Fibroblast of skin of abdomen (primary cell): ENCODE results near the gene CTNNBIP1. TPM values are rescaled to one million over a fixed set of nuclear protein-coding genes. Genes with fewer than 3 reads are reported as not detected.
"Not testable (repeated sequence)": the region's sequence is repeated elsewhere in the genome, so short reads cannot be mapped to it uniquely, and the experiment has no call there.

Experiments
- DNase-seq: peaks from one replicate; pipeline ENCODE4 v3.0.0-alpha.2; 2013
- polyA plus RNA-seq, 2 experiments: library from polyadenylated mRNA; unstranded; fragments of 120-200 nt; gene quantifications; one replicate each; pipeline ENCODE4 v1.2.1, GENCODE V29; 2013; ENCODE audit not compliant: insufficient read length in 2 of 2

Gene CTNNBIP1
- polyA plus RNA-seq (2013, experiment 1 of 2; ENCODE audit: insufficient read length): 26.5 TPM
- 31.3 TPM for polyA plus RNA-seq (2013, experiment 2 of 2; ENCODE audit: insufficient read length)

- DNase-seq: no peak
These were observed at the start of gene CTNNBIP1 for GRCh38 chr1:9910076-9910422. TSS of gene CTNNBIP1 (minus strand) at chr1:9910269. CDS start at chr1:9872064, 38,205 bp downstream.

DNA sequence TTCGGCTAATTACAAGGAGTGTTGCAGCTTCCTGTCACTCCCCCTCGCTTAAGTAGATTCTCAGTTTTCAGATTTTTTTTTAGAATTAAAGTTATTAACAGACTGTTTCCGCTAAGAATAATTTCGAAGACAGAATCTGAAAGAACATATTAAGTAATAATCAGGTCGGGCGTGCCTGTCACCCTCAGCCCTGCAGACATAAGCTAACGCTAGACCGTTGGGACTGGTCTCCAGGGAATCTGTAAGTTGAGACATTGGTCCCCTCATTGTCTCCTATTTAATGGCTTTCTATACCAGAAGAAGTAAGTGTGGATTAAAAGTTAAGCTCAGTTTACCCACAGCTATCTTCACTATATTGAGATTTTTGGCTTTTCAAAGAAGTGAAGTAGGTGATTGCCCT lies 47.7 kb upstream of the CTNNBIP1 start:
- no peak for DNase-seq

DNA sequence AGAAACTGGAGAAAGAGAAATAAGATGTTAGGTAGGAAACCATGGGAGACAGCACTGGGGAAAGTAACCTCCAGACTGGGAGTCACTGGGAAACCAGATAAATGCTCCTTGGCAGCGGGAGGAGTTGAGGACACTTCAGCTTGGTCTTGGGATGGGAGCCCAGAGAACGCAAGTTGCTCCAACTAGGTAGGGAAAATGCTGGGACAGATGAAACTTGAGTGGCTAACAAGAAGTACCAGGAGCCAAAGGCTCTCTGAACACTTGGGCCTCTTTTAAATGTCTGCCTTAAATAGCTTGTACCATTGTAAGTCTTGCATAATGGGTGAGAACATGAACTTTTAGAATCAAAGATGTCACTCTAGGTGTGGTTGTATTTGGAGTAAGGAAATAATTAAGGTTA lies 36.2 kb upstream of the CTNNBIP1 start:
- no peak for DNase-seq

DNA sequence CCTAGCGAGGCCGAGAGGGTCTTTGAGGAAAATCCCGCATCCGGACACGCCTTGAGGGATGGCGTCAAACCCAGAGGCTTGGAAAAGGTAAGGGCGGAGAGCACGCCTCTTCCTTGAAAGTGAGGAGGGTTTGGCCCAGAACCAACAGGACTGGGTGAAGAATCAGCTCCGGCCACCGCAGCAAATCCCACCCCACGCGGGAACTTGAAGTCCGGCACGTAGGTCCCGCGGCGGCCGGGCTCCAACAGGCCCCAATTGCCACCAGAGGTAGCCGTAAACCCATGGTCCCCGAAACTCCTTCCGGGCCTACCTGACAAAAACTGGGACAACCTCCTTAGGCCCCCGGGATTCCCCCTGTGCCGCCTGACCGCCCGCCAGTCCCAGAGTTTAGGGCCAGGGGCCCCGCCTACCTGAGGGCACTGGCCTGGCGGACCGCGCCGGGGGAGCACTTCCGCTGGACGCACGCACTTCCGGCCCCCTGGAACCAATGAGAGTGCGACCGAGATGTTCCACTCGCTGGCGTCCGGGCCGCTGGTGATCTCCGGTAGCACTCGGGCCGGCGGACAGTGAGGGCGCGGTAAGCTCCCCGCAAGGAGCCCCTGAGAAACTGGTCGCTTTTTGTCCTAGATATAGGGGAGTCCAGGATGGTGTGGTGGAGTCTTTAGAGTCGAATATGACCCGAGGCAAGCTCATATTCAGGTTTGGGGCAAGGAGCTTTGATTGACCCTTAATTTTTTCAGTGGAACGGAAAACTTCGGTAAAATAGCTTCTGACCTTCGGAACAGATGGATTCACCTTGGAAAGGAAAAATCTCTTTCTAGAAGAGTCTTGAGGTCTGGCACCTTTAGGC lies 33.1 kb upstream of the CTNNBIP1 start, which contains the start of the genes LZIC and NMNAT1:
Gene LZIC (minus strand): TSS at position 453 of the 850 bp plus-strand sequence. CDS start 6,772 bp downstream, outside the sequence.
Gene NMNAT1 (plus strand): TSS at position 537 of the 850 bp plus-strand sequence. CDS start 28,599 bp downstream, outside the sequence.
- peak; percentile 92 for DNase-seq

- peak; percentile 51 for DNase-seq
These were observed 32.4 kb upstream of the CTNNBIP1 start for GRCh38 chr1:9942399-9942938.

- no peak for DNase-seq
These were observed 19.6 kb upstream of the CTNNBIP1 start for GRCh38 chr1:9929431-9930385.

DNA sequence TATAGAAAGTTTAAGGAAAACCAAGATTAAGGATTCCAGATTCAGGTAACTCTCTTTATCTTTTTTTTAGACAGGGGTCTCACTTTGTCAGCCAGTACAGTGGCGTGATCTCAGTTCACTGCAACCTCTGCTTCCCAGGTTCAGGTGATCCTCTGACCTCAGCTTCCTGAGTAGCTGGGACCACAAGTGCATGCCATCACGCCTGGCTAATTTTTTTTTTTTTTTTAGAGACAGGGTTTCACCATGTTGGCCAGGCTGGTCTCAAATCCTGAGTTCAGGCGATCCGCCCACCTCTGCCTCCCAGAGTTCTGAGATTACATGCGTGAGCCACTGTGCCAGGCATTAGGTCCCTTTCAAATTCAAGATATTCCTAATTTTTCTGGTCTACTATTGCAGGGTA lies 17.2 kb upstream of the CTNNBIP1 start:
- no peak for DNase-seq

DNA sequence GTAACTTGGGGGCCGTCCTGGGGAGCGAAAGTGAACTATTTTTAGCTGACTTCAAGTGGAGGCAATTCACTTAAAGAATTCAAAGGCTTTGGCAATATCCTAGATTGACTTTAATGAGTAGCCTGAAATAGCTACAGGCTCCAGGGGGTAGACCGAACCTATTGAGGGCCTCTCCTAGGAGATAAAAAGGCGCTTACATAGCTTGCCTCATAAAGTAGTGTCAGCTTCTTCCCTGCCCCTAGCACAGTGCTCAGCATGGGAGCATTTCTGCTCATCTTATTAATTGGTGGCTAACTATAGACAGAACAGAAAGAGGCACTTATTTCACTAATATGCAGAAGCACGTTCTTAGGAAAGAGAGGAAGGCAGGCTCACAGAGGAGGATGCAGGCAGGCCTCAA lies 12.3 kb upstream of the CTNNBIP1 start:
- no peak for DNase-seq

DNA sequence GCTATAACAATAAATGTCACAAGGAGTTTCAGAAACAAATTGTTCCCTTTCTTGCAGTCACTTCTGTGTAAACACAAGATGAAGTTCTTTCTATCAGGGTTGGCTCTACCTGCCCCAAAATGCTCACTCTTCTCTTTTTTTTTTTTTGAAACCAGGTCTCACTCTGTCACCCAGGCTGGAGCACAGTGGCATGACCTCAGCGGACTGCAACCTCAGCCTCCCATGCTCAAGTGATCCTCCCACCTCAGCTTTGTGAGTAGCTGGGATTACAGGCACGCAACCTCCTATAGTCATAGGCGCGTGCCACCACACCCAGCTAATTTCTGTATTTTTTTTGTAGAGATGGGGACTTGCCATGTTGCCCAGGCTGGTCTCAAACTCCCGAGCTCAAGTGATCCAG lies 10.5 kb upstream of the CTNNBIP1 start:
- no peak for DNase-seq

GRCh38 chr1:9917901-9918300 lies 7.8 kb upstream of the CTNNBIP1 start:
- DNase-seq: no peak

DNA sequence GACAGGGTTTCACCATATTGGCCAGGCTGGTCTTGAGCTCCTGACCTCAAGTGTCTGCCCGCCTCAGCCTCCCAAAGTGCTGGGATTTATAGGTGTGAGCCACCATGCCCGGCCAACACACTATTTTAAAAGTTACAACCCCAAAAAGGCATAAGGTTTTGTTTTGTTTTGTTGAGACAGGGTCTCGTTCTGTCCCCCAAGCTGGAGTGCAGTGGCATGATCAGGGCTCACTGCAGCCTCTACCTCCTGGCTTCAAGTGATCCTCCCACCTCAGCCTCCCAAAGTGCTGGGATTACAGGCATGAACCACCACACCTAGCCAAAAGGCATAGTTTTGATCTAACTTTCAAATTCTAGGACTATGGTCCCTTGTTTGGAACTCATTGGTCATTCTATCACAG lies 7.4 kb upstream of the CTNNBIP1 start:
- not testable (repeated sequence) for DNase-seq

DNA sequence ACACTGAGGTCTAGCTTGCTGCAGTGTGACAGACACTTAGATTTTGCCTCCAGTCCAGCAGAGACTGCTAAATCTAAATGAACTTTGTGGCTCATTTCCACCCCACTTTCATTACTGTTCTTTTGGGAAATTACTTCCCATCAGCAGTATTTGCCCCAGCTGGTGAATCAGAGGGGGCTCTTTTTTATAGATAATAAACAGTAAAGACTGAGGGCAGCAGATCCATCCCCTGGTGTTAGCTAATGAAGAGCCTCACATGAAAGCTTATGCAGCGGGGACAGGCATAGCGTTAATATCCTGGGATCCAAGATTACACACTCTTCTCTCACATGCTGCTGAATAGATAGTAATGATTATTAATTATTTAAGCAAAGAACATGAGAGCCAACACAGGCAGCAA lies 6.4 kb upstream of the CTNNBIP1 start:
- no peak for DNase-seq

DNA sequence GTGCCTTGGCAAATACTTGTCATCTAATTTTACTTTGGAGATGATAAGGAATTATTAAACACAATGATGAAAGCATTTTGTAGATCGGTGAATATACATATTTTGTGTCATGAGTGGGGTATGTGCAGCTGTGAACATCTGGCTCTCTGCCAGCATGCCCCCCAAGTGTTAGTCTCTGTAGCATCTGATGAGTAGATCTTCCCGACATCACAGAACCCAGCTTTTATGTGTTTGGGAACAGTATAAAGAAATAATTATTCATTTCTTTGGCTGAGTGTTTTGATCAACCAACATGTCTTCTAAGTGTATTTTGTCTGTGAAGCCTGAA lies 4.5 kb upstream of the CTNNBIP1 start:
- DNase-seq: no peak

DNA sequence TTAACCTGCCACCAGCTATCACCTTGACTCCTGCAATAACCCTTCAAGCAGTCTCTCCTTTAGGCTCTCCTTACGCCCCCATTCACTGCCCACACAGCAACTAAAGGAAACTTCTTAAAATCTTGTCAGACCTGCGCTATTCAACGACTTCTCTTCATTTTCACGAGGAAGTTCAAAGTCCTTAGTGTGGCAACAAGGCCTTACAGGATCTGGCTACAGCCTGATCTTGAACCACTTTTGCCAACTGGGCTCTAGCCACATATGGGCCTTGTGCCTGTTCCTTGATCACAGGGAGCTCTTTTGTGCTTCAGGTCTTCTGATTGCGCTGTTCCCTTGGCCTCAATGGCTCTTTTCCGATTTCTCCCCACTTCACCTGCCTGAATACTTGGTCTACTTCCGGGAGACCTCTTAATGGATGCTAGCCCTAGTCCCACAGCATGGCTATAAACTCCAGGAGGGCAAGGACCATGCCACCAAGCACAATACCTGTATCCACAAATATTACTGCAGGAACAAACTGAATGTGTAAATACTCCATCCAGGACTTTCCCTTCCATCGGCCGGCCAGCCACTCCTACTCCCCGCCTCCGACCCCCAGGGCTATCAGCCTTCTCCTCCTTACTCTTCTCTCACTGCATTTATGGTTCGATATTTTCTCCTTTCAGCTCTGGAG lies 2.3 kb upstream of the CTNNBIP1 start:
- DNase-seq: no peak

DNA sequence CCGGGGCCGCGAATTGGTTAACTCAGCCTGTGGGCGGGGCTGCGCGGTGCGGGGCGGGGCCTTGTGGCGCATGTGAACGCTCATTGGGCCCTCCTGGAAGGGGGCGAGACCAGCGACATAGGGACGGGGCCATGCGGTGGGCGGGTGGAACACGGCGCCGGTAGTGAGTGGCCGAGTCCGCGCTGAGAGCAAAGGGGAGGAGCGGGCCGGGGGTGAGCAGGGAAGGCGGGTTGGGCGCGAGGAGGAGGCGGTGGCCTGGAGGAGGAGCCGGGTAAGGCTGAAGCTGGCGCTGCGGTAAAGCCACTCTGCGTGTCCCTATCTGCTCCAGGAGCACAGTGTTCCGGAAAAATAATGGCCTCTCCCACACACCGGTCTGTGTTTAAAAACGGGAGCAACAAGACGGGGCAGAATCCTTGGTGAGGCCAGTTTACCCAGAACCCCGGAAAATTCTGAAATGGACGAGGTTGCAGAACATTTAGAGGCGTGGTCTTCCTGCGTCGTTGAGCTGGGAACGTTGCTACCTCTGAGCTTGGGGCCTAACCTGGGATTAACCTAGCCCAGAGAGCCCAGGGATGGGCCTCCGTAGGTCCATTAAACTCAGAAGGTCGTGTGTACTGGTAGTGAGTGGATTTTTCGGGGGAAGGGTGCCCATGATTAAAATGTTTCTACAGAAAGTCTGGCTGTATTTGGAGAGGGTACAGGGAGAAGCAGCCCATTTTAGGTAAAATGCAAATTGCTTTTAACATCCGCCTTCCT lies 532 bp upstream of the CTNNBIP1 start:
- DNase-seq: peak; percentile 99

GRCh38 chr1:9909234-9910046 lies 629 bp downstream of the CTNNBIP1 start:
- DNase-seq: no peak

DNA sequence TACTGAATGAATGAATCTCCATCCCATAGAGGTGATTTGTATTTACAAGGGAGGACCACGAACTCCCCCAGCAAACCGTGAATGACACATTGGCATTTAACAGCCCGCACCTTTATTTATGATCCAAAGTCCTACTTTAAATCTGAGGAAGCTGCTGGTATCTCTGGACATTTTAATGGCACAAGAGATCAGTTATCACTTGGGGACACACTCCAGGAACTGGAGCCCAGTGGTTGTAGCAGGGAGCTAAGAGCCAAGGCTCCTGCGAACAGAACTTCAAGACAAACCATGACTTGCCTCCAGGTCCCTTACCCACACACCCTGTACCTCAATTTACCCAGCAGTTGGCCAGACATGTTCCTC lies 1.2 kb downstream of the CTNNBIP1 start:
- DNase-seq: no peak

DNA sequence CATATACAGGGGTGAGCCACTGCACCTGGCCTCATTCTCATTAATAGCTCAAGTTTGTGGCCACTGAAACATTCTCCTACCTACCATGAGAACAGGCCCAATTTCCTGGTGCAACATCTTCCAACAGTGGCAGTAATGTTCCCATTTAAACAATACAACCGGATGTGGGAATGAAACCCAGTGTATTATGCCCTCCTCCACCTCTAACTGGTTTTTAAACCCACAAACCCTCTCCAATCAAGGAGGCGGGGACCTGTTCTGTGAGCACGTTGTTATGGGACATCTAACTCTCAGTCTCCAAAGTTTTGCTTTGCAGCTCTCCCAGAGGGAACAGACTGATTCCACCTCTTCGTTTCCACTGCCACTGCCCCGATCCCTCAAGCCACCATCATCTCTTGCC lies 2.6 kb downstream of the CTNNBIP1 start:
- DNase-seq: no peak

DNA sequence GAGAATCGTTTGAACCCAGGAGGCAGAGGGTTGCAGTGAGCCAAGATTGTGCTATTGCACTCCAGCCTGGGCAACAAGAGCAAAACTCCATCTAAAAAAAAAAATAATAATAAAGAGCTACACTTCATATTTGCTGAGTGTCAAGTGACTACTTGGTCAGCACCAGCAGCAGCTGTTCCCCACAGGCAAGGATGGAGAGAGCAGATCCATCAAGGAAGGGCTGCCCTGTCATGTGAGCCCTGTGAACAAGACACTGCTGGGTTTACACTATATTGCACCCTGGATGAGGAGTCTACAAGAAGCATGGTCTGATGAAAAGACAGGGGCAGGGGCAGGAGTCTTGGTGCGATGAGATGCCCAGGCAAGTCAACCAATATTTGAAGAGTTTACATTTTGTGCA lies 3.6 kb downstream of the CTNNBIP1 start:
- DNase-seq: no peak

DNA sequence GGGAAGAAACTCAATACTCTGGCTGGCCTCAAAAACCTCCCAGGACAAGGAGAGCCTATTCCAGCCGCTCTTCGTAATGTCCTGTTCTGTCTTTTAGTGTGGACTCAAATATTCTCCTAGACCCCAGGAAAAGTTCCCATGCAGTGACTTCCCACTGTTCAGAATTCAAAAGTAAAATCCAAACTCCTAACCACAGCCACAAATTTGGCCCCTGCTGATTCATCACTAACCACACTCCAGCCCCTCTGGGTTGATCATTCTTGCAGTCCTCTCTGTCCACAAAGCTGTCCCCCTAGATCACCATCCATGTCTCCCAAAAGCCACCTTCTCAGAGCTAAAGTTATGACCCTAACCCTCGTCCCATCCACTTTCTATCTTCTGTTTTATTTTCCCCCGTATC lies 5.1 kb downstream of the CTNNBIP1 start:
- peak; percentile 56 for DNase-seq

DNA sequence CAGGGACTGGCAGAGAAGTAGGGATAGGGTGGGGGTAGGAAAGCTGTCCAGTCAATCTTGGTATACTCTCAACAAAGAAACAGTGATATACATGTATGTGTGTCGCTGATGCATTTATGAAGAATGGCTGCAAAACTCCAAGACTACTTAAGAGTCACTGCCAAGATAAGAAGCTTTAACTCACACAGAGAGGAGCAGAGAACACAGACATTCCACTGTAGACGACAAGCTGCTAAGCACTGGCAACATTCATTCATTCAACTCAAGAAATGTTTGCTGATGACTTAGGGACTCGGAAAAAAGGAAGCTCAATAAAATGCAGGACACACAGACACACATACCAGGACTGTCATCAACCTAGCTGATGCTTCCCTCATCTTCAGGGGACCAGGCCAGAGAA lies 5.5 kb downstream of the CTNNBIP1 start:
- peak; percentile 53 for DNase-seq
